ENCODE data around the gene SNX11.
A peak's percentile ranks its signal among the peaks of the same experiment; 100 is the strongest.

SNX11 gene

DNA sequence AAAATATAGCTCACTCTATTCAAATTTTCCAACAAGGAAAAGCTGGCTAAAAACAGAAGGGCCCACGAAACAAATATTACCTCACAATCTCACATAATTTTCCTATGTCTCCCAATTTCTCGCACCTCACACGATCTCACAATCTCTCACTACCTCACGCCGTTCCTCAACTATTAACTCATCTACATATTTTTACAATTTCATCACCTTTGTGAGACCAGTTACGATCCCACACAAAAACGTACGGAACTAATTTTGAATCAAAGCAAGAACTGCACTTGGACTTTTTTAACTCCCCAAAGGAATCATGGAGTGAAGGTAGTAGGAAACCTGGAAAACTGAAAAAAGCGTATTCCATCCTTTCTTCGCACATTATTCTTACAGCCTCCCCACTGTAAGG is 7.4 kb upstream of the SNX11 start:
- DNase-seq: no peak

DNA sequence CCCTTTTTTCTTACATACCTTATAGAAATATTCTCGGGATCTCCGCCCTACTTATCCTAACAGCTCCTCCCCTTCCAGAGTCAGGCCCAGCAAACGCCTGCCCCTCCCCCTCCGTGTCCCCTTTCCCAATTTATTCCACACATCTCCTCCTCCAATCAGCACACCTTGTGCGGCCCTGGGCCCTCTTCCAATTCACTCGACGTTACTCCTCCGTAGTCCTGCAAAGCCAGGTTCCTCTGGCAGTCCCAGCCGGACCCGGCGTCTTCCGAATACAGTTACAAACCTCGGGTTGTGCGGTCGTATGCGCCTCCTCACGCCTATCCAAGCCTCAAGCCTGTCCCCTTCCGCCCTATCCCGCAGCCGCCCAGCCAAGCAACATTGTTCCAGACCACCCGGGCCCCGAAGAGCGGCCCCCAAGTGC is 7.0 kb upstream of the SNX11 start:
- DNase-seq: no peak

DNA sequence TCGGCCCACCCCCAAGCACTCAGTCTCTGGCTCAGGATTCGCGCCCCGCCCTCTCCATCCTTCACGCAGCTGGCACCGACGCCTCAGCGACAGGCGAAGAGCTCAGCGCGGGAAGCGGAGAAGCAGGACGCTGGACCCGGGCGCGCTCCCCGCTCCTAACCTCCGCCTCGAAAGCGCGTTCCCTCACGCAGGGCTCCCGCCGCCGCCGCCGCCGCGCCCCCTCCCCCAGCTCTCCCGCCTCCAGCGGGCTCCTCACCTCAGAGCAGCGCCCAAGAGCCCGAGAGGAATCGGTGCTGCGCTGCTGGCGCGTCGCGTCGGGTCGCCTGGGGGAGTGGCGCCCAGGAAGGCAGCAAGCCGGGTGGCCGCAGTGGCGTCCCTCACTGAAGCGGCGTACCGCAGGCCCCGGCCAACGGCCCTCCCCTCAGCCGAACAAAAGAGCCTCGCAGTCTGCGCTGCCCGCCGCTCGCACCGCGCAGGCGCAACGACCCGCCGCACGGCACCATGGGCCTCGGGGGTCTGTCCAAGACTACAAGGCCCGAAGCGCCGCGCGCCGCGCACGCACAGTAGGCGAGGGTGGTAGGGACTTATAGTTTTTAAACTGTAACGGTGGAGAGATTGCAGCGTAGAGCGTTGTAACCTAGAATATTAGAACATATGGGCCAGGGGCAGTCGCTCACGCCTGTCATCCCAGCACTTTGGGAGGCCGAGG is 6.4 kb upstream of the SNX11 start, which contains the start of gene CBX1:
Gene CBX1 (minus strand): TSS at position 467 of the 709 bp plus-strand sequence. CDS start 24,474 bp downstream, outside the sequence.
- peak; percentile 97 for DNase-seq

DNA sequence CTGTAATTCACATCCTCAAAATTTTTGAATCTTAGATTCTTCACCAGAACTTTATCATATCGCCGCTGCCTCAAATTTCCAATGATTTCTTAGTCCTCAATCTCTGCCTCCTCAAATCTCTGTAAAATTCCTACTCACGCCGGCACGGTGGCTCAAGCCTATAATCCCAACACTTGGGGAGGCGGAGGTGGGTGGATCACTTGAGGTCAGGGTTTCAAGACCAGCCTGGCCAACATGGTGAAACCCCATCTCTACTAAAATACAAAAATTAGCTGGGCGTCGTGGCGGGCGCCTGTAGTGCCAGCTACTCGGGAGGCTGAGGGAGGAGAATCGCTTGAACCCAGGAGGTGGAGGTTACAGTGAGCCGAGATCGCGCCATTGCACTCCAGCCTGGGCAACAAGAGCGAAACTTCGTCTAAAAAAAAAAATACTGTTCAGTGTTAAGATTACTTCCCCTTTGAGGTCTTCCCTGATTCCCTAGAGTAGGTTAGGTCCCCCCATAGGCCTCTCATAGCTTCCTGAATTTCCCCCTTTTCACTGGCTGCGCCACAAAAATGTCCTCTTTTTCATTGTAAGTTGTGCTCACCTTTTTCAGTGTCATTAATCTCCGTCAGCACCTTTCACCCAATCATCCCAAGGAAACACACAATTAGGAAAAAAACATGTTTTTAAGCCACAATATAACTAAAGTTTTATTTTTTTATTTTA is 5.4 kb upstream of the SNX11 start:
- DNase-seq: no peak

DNA sequence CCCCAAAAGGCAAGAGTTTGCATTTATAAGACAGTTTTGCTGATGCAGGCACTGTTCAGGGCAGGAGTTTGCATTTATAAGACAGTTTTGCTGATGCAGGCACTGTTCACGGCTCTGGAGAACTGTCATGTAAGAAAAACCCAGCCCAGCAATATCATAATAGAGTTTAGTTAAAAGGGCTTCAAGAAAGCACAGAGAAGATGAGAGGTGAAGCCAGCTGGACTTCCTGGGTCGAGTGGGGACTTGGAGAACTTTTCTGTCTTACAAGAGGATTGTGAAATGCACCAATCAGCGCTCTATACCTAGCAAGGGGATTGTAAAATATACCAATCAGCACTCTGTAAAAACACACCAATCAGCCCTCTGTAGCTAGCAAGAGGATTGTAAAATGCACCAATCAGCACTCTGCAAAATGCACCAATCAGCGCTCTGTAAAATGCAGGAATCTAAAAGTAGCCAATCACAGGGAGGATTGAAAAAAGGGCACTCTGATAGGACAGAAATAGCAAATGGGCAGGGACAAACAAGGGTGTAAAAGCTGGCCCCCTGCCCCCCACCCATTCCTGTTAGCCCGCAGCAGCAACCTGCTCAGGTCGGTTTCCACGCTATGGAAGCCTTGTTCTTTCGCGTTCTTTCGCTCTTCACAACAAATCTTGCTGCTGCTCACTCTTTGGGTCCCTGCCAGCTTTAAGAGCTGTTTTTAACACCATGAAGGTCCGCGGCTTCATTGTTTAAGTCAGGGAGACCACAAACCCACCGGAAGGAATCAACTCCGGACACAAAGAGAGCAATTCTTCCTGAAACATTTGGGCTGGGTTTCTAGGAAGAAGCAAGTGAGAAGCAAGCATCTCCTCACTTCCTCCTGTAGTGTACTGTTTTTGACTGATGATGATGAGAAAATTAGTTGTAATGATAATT is 4.5 kb upstream of the SNX11 start:
- DNase-seq: peak; percentile 56

DNA sequence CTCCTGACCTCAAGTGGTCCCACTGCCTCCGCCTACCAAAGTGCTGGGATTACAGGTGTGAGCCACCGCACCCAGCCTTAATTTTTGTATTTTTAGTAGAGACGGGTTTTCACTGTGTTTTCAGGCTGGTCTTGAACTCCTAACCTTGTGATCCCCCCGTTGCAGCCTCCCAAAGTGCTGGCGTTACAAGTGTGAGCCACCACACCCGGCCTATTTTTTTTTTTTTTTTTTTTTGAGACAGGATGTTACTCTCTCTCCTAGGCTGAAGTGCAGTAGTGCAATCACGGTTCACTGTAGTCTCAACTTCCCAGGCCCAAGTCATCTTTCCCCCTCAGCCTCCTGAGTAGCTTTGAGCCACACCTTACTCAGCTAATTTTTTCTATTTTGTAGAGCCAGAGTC is 3.1 kb upstream of the SNX11 start:
- no peak for DNase-seq

DNA sequence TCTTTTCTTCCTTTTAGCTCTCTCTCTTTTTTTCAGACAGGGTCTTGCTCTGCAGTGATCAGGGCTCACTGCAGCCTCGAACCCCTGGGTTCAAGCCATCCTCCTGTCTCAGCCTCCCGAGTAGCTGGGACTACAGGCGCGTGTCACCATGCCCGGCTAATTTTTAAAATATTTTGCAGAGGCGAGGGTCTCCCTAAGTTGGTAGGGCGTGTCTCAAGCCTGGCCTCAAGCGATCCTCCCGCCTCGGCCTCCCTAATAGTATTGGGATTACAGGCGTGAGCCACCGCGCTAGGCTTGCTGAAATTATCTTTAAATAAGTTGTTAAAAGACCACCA is 797 bp upstream of the SNX11 start:
- no peak for DNase-seq

DNA sequence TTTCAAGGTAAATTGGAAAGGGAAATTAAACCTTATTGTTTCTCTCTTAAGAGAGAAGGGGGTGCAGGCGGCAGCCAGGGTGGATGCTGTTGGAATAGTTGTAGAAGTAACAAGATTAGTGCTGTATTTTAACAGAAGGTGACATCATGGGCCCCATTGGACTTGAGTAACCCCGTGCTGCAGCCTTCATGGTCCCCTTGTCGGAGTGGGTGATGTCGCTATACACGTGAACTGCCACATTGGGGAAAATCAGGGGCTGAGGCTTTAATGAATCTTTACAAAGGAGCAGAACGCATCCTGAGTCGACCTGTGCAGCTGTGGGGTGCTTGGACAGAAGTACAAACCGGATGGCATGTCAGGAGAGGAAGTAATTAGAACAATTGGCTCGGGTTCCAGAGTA is 3.2 kb downstream of the SNX11 start:
- DNase-seq: no peak

DNA sequence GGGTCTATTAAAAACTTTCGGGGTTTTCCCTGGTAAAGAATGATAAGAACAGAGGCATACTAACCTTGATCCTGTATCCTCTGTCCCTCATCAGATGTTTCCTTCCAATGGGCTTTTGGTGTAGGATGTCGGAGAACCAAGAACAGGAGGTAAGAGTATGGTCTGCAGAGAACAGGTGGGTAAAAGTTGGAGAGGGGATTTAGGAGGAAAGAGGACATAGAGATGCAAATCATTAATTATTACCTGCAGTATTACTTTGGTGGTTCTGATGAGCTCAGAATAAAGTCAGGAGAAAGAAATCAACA is 4.3 kb downstream of the SNX11 start:
- no peak for DNase-seq

DNA sequence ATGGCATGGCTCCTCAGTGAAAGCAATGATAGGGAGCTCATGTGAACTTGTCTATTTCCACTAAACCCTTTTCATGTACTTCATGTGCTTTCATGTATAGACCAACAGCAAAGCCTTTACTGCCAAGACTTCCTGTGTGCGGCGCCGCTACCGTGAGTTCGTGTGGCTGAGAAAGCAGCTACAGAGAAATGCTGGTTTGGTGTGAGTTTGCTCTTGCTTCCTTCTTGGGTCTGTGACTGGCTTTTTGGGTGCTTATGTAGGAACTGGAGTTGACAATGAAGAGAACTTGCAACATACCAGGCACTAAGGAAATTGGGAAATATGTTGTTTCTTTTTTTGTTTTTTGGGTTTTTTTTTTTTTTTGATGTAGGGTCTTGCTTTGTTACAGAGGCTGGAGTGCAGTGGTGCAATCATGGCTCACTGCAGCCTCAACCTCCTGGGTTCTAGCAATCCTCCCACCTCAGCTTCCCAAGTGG is 5.7 kb downstream of the SNX11 start:
- DNase-seq: peak; percentile 45

DNA sequence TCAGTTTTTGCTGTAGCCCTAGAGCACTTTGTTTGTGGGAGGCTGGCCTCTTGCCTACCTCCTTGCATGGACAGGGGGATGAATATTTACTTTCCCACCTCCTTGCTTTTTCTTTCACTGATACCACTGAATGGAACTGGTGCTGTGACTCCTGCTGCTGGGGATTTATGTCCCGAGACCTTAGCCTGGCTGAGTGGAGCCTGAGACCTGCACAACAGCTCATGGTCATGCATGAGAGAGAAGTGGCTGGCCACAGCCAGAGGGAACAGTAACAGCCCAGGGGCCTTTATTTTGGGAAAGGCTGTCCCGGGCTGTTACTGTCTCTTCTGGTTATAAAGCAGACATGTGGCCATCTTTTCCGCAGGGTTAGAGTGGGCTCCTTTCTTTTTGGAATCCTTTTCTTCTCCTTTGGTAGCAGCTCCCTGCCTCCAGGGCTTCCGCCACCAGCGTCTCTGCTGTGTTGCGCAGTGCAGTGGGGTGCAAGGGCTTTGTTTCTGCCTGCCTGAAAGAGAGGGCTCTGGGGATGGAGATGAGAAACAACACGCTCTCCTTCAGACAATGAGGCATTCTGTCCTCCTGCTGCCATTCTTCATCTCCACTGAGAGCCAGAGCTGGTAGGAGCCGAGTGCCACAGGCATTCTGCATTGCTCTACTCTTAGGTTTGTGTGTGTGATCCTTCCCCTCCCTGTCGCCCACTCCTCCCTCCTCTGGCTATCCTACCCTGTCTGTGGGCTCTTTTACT is 14.5 kb downstream of the SNX11 start:
- DNase-seq: no peak

DNA sequence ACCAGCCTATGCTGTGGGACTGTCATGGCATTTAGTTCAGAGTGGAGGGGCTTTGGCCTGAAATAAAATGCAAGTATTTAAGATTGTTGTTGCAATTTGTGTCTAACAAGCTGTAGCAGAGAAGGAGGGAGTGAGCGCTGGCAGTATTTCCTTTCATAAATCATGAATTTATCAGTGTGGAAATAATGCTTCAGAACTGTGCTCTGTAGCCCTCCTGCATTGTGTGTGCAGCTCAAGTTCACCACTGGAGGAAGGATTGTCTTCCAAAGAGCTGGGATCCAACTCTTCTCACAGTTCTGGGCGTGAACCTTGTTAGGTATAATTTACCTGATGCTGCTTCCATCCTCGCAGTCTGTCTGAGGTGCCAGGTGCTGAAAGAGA is 15.1 kb downstream of the SNX11 start:
- no peak for DNase-seq

DNA sequence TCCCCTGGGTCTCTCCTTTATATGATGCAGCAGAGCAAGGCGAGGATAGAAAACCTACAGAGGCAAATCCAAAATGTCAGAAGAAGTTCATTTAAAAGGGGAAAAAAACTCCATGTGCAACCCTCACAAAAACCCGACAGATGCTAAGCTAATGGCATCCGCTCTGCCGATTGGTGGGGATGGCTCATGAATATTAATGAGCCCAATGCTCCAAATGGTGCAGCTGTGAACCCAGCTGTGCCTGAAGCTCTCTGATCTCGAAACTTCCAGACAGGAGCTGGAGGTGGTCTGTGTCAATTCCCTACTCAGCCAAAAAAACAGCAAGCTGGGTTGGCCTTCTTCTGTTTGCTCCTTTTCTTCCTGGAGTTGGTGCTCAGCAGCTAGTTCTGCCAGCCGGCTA is 15.5 kb downstream of the SNX11 start:
- no peak for DNase-seq

DNA sequence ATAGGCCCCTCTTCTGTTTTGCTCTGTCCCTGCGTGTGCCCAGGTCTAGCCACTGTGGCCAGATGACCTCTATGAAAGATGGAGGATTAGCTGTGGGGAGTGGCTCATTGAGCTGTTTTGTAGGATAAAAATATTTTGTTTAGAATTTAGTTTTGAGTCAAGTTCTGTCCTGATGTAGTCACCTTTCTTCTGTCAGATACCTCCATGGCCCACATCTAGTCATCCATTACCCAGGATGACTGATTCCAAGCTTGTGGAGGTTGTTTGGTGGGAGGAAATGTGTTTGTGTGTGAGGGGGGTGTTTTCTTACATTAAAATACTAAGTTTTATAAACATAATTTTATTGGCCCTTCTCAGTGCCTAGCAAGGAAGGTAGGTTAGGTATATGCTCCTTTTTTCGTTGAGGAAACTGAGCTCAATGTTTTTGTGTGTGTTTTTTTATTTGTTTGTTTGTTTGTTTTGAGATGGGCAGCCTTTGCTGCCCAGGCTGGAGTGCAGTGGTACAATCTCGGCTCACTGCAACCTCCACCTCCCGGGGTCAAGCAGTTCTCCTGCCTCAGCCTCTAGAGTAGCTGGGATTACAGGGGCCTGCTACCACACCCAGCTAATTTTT is 16.3 kb downstream of the SNX11 start:
- DNase-seq: no peak

DNA sequence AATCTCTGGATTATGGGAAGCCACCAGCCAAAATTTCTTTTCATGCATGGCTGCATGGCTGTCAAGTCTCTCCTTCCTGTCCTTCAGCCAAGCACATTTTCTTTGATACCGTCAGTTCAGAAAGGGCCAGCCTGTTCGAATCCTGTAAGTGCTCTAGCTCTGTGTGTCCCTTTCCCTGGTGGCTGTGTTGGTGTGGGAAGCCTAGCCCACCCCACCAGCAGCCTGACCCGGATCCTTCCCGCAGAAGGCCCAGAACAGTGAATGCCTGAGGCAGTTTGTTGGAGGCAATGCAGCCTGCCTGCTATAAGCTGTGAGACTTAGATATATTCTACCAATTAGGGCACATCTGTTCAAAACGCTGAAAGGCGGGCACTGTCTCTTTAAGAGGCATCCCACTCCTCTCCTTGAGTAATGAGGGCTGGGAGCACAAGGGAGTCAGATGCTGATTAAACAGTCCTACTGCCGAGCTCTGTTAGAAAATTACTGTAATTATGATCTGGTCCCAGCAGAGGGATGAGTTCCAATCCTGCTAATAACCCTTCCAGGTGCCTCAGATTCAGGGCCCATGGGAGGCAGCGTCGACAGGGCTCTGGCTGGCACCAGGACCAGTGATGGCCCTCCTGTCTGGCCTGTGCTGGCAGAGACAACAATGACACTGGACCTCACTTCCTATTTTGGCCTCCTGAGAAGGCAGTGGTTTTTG is 18.4 kb downstream of the SNX11 start:
- no peak for DNase-seq

DNA sequence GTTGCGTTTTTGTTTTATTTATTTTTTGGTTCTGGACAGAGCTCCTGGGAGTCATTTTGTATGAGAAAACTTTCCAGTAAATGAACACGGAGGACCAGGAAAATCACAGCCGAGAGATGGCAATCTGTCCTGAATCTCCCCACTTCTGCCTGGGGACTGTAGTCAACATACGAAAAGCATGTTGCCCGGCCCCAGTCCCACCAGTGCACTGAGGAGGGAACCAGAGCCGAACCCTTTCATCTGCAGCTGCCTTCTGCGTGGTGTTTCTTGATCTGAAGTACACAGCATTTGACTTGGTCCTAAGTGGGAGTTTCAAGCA is 18.9 kb downstream of the SNX11 start:
- DNase-seq: no peak

DNA sequence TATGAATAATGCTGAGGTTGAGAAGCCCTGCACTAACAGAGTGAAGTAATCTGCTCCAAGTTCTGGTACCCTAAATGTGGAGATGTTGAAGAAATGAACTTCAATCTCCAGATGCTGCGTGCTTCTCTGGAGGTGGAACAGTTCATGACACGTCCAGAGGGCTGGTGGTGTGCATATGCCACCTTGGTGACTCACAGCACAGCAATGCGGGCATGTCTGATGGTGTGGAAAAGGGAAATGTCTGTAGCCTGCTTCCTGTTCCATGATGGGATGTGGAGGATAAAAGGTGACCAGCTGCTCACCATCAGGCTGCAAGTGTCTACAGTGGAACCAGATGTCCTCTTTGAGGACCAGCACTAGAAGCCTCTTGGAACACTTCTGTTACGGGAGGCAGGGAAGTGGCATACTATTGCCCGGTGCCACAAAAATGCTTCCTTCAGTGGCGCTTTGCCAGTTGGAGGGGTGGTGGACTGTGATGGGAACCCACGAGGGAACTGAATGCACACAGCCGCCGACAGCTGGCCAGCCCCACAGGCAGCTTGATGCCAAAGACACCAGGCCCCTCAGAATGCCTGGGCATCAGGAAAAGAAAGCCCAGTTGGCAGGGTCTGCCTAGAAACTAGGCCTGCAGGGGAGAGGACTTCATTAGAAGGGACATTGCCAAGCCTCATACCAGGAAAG is 19.9 kb downstream of the SNX11 start:
- no peak for DNase-seq

DNA sequence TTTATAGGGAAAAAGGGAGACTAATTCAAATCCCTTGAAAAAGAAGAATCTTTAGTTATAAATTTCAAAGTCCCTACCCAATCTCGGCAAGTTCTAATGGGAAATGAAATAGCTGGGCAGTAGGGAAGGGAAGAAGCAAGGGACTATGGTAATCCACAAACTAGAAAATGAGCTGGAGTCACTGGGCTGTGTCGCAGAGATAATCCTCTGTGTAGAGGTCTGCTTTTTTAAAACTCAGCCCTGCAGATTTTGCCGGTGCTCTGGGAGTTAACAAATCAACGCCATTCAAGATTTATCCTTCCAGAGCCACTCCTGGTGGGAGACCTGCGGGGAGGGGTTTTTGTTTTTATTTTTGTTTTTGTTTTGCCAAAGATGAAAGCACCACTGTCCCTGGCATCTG is 20.8 kb downstream of the SNX11 start:
- DNase-seq: no peak

DNA sequence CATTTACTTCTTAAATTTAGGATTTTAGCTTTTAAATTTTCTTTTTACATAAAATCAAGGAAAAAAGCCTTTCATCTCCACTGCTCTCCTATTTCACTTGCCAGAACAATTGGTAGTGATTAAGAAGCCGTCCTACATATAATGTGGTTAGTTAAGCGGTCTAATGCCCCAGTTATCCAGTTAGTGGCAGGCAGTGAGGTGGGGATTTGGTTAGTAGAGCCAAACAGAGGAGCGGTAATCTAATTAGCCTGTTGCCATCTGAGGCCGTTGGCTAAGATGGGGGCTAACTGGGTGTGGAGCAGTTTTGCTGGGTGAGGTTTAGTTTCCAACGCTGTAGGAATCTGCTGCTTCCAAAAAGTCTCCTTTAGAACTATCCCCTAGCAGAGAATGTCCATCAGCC is 22.4 kb downstream of the SNX11 start:
- no peak for DNase-seq

DNA sequence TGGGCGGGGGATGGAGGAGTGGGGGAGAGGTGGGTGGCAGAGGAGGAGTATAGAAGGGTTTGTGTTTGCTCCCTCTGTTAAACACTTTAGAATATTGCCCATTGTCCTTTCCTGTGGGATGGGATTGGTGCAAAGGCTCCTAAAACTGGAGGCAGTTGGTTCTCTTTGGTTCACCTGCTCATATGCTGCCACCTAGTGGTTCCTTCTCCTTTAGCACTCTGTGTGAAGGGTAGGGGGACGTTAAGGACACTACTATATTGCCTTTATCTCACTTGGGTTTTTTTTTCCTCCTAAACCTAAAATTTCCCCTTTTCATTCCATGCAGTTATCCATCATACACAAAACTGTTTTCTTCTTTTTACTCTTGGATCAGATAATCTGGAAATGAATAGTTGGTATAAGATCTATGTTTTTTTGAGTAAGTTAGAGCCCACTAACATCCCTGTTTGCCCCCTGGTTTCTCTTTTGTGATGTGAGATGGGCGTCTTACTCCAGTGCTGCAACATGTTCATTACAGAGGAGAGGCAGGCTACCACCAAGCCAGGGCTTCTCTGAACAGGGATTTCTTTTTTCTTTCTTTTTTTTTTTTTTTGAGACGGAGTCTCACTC is 23.8 kb downstream of the SNX11 start:
- DNase-seq: peak; percentile 62

DNA sequence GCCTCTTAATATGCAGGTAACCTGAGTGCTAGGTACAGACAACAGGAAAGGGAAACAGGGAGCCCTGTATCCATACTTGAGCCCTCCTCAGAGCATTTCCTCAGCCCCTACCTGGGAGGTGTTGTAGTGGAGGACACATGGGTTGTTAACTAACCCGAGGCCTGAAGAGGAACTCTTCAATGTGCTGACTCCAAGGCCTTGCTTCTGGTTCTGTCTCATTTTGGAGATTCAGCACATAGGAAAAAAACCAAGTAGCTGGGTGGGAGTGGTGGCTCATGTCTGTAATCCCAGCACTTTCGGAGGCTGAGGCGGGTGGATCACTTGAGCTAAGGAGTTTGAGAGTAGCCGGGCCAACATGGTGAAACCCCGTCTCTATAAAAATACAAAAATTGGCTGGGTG is 24.8 kb downstream of the SNX11 start:
- DNase-seq: no peak
